Psoas muscle (tissue), 8 donors: ENCODE results near the gene IL17C. TPM values are rescaled to one million over a fixed set of nuclear protein-coding genes. Genes with fewer than 3 reads are reported as not detected.

Experiments
- ATAC-seq, 4 donors: fragments of 200-7000 bp; cut with Tn5 transposase; one replicate each; pipeline ENCODE4 v1.9.1; 2020; ENCODE audit warnings: moderate library complexity in 3 of 4, mild to moderate bottlenecking in 2 of 4
- DNase-seq, 2 donors: peaks; one replicate each; pipeline ENCODE4 v3.0.0-alpha.2; 2020
- H3K27ac ChIP-seq: fragments of 200-600 bp; one replicate; pipeline ENCODE4 v1.8.0; 2022
- H3K27me3 ChIP-seq, 3 donors: fragments of 200-600 bp in 1 of 3; one replicate each; pipeline versions ENCODE4 v1.6.1 to v1.8.0; 2013 to 2022; ENCODE audit warnings: low read length in 2 of 3, mild to moderate bottlenecking in 2 of 3, moderate library complexity in 1 of 3; ENCODE audit not compliant: insufficient read depth in 3 of 3
- H3K36me3 ChIP-seq, 2 donors: fragments of 200-600 bp in 1 of 2; one replicate each; pipeline versions ENCODE4 v1.6.1 to v1.8.0; 2013 to 2022; ENCODE audit warnings: low read depth in 1 of 2, mild to moderate bottlenecking in 1 of 2, moderate library complexity in 1 of 2; ENCODE audit not compliant: insufficient read depth in 1 of 2
- H3K4me1 ChIP-seq: fragments of 200-600 bp; one replicate; pipeline ENCODE4 v1.8.0; 2022
- H3K4me3 ChIP-seq: fragments of 200-600 bp; one replicate; pipeline ENCODE4 v1.8.0; 2022; ENCODE audit warnings: mild to moderate bottlenecking
- H3K9me3 ChIP-seq: fragments of 200-600 bp; one replicate; pipeline ENCODE4 v1.8.0; 2022
- WGBS, 3 donors: extraction: QIAGEN DNeasy Blood & Tissue Kit; methylation state at CpG; one replicate each; pipeline versions ENCODE4 v1.1.6 to v1.1.7; 2013; 5-methylcytosine and 5-hydroxymethylcytosine counted together
- intact Hi-C, 2 donors: fragments of 100-400 bp; cut with DNase I; formaldehyde crosslinking; loops; one replicate each; pipeline versions ENCODE4 v1.11.0 to v1.14.2; 2022
- long read RNA-seq, 2 donors: library from polyadenylated mRNA; unstranded; transcript quantifications; one replicate each; pipeline ENCODE4 v2.0.0, GENCODE V29; 2021
- polyA plus RNA-seq, 3 donors: library from polyadenylated mRNA; stranded (reverse); fragments of 200-250 nt; gene quantifications; one replicate each; pipeline ENCODE4 v1.2.3, GENCODE V29; 2013
- total RNA-seq, 4 donors: library from RNA; stranded (reverse); fragmentation: NEBNext Ultra II Directional in 2 of 4; extraction: Animal tissue kit (Norgen Biotek cat#: 25700) in 2 of 4; gene quantifications; one replicate each; pipeline versions ENCODE4 v1.2.1 to v1.2.4, GENCODE V29; 2021 to 2023
- TF ChIP-seq, protein P1 (sequence below): fragments of 200-600 bp; IDR thresholded peaks from one replicate; pipeline ENCODE4 v1.8.0; 2022; ENCODE audit warnings: antibody characterized with exemption
- donor health status: healthy with polysubstance abuse.
- donor health status: DM: no; HTN: no; CAD: no; lungs with moderate emphysema.
- donor health status: Bipolar disorder and iron deficiency.
- donor health status: healthy.
- donor health status: DM: yes; HTN: yes; CAD: no.
- donor health status: DM: no; HTN: no; CAD: no.
- donor health status: DM: no; HTN: no; CAD: no.
- donor health status: DM: yes; HTN: yes; CAD: no.

IL17C gene, protein sequence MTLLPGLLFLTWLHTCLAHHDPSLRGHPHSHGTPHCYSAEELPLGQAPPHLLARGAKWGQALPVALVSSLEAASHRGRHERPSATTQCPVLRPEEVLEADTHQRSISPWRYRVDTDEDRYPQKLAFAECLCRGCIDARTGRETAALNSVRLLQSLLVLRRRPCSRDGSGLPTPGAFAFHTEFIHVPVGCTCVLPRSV
- total RNA-seq (not detected), polyA plus RNA-seq (not detected)
- long read RNA-seq, donor 1, result 0 reads
- long read RNA-seq, donor 2, result 0 reads

DNA sequence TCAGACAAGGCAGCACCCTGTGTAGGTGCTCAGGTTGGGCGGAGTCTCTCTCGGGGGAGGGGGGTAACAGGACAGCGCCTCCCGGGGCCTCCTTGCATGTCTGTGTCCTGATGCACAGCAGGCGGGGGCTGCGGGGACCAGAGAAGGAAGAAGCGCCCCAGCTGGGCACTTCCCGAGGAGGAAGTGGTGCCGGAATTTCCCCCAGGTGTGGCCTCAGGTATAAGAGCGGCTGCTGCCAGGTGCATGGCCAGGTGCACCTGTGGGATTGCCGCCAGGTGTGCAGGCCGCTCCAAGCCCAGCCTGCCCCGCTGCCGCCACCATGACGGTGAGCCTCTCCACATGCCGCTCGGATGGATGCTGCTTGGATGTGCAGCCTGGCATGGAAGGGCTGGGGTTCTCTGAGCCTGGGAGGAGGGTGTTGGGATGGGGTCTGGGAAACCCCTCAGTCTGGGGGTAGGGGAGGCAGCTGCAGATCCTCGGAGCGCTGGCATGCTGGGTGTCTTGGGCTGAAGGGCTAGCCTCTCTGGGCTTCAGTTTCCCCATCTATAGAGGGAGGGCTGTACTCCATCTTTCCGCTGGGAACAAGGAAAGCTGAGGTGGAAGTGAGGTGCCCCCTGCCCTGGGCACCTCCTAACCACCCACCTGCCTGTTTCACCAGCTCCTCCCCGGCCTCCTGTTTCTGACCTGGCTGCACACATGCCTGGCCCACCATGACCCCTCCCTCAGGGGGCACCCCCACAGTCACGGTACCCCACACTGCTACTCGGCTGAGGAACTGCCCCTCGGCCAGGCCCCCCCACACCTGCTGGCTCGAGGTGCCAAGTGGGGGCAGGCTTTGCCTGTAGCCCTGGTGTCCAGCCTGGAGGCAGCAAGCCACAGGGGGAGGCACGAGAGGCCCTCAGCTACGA, at the start of gene IL17C:
Gene IL17C, plus strand, starts transcription at position 250 of the 908 bp plus-strand sequence. Its CDS starts 70 bp downstream, at position 320.
- Histone ChIP-seq H3K4me1 (no peaks in the 10 kb centered on the region), H3K36me3 (peaks cover 0 to 2% of the 10 kb centered on the region in 2 donors), H3K27me3 (peaks cover 0 to 34% (median 16%) of the 10 kb centered on the region in 3 donors), H3K4me3 (no peak within 1 kb of the TSS), H3K27ac (no peak within 1 kb of the TSS), H3K9me3 (no peaks in the 10 kb centered on the region)
- WGBS, 3 donors, result 44 to 45% (median 45%) methylated on average over 25 to 27 of the region's 27 CpGs
- ATAC-seq (no peak), DNase-seq (no peak)
- TF ChIP-seq, protein P1, sequence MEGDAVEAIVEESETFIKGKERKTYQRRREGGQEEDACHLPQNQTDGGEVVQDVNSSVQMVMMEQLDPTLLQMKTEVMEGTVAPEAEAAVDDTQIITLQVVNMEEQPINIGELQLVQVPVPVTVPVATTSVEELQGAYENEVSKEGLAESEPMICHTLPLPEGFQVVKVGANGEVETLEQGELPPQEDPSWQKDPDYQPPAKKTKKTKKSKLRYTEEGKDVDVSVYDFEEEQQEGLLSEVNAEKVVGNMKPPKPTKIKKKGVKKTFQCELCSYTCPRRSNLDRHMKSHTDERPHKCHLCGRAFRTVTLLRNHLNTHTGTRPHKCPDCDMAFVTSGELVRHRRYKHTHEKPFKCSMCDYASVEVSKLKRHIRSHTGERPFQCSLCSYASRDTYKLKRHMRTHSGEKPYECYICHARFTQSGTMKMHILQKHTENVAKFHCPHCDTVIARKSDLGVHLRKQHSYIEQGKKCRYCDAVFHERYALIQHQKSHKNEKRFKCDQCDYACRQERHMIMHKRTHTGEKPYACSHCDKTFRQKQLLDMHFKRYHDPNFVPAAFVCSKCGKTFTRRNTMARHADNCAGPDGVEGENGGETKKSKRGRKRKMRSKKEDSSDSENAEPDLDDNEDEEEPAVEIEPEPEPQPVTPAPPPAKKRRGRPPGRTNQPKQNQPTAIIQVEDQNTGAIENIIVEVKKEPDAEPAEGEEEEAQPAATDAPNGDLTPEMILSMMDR, result no peak
- intact Hi-C loops, result no loop called here

DNA sequence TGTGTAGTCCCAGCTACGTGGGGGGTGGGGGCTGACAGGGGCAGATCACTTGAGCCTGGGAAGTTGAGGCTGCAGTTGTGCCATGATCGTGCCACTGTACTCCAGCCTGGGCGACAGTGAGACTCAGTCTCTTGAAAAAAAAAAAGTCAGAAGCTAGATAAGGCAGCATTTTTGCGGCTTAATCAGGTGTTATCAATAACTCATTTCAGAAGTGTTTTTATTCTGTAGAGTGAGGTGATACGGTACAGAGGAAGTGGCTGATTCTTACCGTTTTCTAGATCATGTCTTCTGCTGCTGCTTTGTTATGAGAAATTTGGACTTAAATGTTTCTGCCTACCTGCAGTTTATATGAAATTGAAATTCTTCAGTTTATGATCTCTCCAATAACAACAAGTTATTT, 49.6 kb upstream of the IL17C start:
- Histone ChIP-seq H3K27me3 (no peaks in the 10 kb centered on the region), H3K4me1 (no peaks in the 10 kb centered on the region), H3K36me3 (peaks cover 5 to 57% of the 10 kb centered on the region in 2 donors), H3K4me3 (no peak overlapping the region), H3K9me3 (no peaks in the 10 kb centered on the region), H3K27ac (no peak overlapping the region)
- DNase-seq, result no peak
- TF ChIP-seq, protein P1, result no peak
- ATAC-seq, result no peak
- intact Hi-C loops, result no loop called here
- WGBS, 3 donors, result 84 to 92% (median 90%) methylated on average over 6 of the region's 6 CpGs

DNA sequence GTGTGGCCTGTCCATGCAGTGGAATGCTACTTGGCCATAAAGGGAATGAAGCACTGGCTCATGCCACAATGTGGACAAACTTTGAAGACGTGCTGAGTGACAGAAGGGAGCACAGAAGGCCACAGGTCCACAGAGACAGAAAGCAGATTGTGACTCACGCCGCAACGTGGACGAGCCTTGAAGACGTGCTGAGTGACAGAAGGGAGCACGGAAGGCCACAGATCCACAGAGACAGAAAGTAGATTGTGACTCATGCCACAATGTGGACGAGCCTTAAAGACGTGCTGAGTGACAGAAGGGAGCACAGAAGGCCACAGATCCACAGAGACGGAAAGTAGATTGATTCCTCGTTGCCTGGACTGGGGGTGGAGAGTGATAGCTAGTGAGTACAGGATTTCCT, 48.9 kb upstream of the IL17C start:
- Histone ChIP-seq H3K9me3 (no peaks in the 10 kb centered on the region), H3K4me1 (no peaks in the 10 kb centered on the region), H3K27ac (no peak overlapping the region), H3K36me3 (peaks cover 5 to 57% of the 10 kb centered on the region in 2 donors), H3K4me3 (no peak overlapping the region), H3K27me3 (no peaks in the 10 kb centered on the region)
- intact Hi-C loops, result no loop called here
- TF ChIP-seq, protein P1, result no peak
- DNase-seq, result peak in 1 of 2 donors; percentile 1
- ATAC-seq, result peak in 3 of 4 donors; percentile 10 to 33 (median 15)
- 85 to 92% (median 90%) methylated on average over 11 of the region's 11 CpGs for WGBS, 3 donors

DNA sequence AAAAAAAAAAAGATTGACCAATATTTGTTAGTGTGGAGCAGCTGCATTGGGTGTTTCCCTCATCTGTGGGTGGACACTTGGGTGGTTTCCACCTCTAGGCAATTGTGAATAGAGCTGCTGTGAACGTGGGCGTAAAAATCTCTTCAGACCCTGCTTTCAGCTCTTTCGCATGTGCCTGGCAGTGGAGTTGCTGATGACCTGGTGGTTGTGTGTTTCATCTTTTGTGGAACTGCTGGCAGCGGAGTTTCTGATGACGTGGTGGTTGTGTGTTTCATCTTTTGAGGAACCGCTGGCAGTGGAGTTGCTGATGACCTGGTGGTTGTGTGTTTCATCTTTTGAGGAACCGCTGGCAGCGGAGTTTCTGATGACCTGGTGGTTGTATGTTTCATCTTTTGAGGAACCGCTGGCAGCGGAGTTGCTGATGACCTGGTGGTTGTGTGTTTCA, 46.8 kb upstream of the IL17C start:
- WGBS, 3 donors, result 70 to 80% (median 72%) methylated on average over 10 of the region's 10 CpGs
- DNase-seq (peak; percentile 61 to 66), ATAC-seq (peak in 2 of 4 donors; percentile 32 to 43)
- intact Hi-C loops, result no loop called here
- Histone ChIP-seq H3K27ac (no peak overlapping the region), H3K4me3 (no peak overlapping the region), H3K9me3 (no peaks in the 10 kb centered on the region), H3K27me3 (no peaks in the 10 kb centered on the region), H3K4me1 (no peaks in the 10 kb centered on the region), H3K36me3 (peaks cover 5 to 50% of the 10 kb centered on the region in 2 donors)
- TF ChIP-seq, protein P1, result no peak
